B cell (primary cell): Measurements from ENCODE around the gene SIAH2. TPM values are rescaled to one million over a fixed set of nuclear protein-coding genes. Genes with fewer than 3 reads are reported as not detected.

Experiments used
- ATAC-seq: fragments of 200-7000 bp; cut with Tn5 transposase; one replicate; pipeline ENCODE4 v1.10.0; 2021; ENCODE audit warnings: low read depth, mild to moderate bottlenecking, moderate number of reproducible peaks, moderate library complexity
- CTCF ChIA-PET: fragments of 350-600 bp; sonication (Branson Sonifier 250); formaldehyde crosslinking; loops from one replicate; lab custom pipeline; 2021; ENCODE audit warnings: antibody characterized with exemption, inconsistent platforms; lab: Charles Lee
- POLR2A ChIA-PET: fragments of 350-600 bp; sonication (Branson Sonifier 250); formaldehyde crosslinking; loops from one replicate; lab custom pipeline; 2021; ENCODE audit warnings: antibody characterized with exemption; lab: Charles Lee
- DNase-seq: peaks from one replicate; pipeline ENCODE4 v3.0.0; 2013
- H2AFZ ChIP-seq: 2 replicates; pipeline ENCODE4 v1.6.1; 2012; ENCODE audit warnings: mild to moderate bottlenecking, low read depth, low read length; ENCODE audit not compliant: insufficient read depth, poor library complexity, severe bottlenecking
- H3K27ac ChIP-seq, 2 donors: 1 replicate in 1 of 2; 2 replicates in 1 of 2; pipeline ENCODE4 v1.5.1; 2012 to 2013; ENCODE audit warnings: low read length in 2 of 2, mild to moderate bottlenecking in 2 of 2, moderate library complexity in 1 of 2
- H3K27me3 ChIP-seq, 4 experiments: fragments of 200-600 bp in 1 of 4; sonication (generic) in 1 of 4; replicated peaks in 1 of 4; 1 replicate in 2 of 4; 2 replicates in 2 of 4; pipeline versions ENCODE4 v1.6.1 to v1.7.0; 2013 to 2016; ENCODE audit warnings: low read length in 3 of 4, mild to moderate bottlenecking in 2 of 4, mixed read lengths in 1 of 4, moderate library complexity in 1 of 4; ENCODE audit not compliant: insufficient read depth in 4 of 4, control insufficient read depth in 3 of 4; ENCODE audit errors: control extremely low read depth in 1 of 4
- H3K36me3 ChIP-seq, 2 experiments: replicated peaks in 1 of 2; 1 replicate in 1 of 2; 2 replicates in 1 of 2; pipeline versions ENCODE4 v1.6.1 to v1.7.1; 2013; ENCODE audit warnings: low read length in 1 of 2; ENCODE audit not compliant: insufficient read depth in 2 of 2, control insufficient read depth in 1 of 2; ENCODE audit errors: control extremely low read depth in 1 of 2, extremely low read depth in 1 of 2
- H3K4me1 ChIP-seq, 2 donors: fragments of 200-600 bp in 1 of 2; sonication (generic) in 1 of 2; 1 replicate in 1 of 2; 2 replicates in 1 of 2; pipeline versions ENCODE4 v1.5.1 to v1.6.1; 2013 to 2017; ENCODE audit warnings: low read length in 2 of 2; ENCODE audit not compliant: control insufficient read depth in 2 of 2, insufficient read depth in 2 of 2
- H3K4me2 ChIP-seq: replicated peaks from 2 replicates; pipeline ENCODE3; 2012; ENCODE audit warnings: mild to moderate bottlenecking, low read depth, low read length; ENCODE audit not compliant: poor library complexity, severe bottlenecking
- H3K4me3 ChIP-seq, 5 experiments: fragments of 200-600 bp in 1 of 5; sonication (generic) in 1 of 5; 1 replicate in 3 of 5; 2 replicates in 2 of 5; pipeline versions ENCODE4 v1.5.1 to v1.7.0; 2011 to 2016; ENCODE audit warnings: low read length in 4 of 5, mild to moderate bottlenecking in 4 of 5, low read depth in 2 of 5, control low read depth in 1 of 5, moderate library complexity in 1 of 5; ENCODE audit not compliant: insufficient read depth in 1 of 5; ENCODE audit errors: control extremely low read depth in 1 of 5, extremely low read depth in 1 of 5
- H3K79me2 ChIP-seq: fragments of 200-600 bp; sonication (generic); one replicate; pipeline ENCODE4 v1.6.0; 2016; ENCODE audit warnings: low read length; ENCODE audit not compliant: control insufficient read depth, insufficient read depth
- H3K9ac ChIP-seq: fragments of 200-600 bp; sonication (generic); 2 replicates; pipeline ENCODE4 v1.6.1; 2017; ENCODE audit warnings: mild to moderate bottlenecking, low read length, moderate library complexity
- H3K9me3 ChIP-seq, 3 donors: one replicate each; pipeline versions ENCODE4 v1.6.1 to v1.7.1; 2013; ENCODE audit warnings: low read length in 2 of 3; ENCODE audit not compliant: control insufficient read depth in 2 of 3, insufficient read depth in 1 of 3; ENCODE audit errors: control extremely low read depth in 1 of 3
- H4K20me1 ChIP-seq: 2 replicates; pipeline ENCODE4 v1.6.0; 2012; ENCODE audit warnings: mild to moderate bottlenecking, low read length; ENCODE audit not compliant: insufficient read depth, control insufficient read depth, poor library complexity, severe bottlenecking
- H3K27ac Mint-ChIP-seq: one replicate; pipeline ENCODE4 v1.8.0; 2021; ENCODE audit warnings: mixed read lengths
- H3K27me3 Mint-ChIP-seq: one replicate; pipeline ENCODE4 v1.8.0; 2021; ENCODE audit warnings: mixed read lengths
- H3K4me1 Mint-ChIP-seq: one replicate; pipeline ENCODE4 v1.8.0; 2021; ENCODE audit warnings: mixed read lengths
- H3K4me3 Mint-ChIP-seq: one replicate; pipeline ENCODE4 v1.8.0; 2021; ENCODE audit warnings: mixed read lengths
- H3K9me3 Mint-ChIP-seq: one replicate; pipeline ENCODE4 v1.8.0; 2022; ENCODE audit warnings: mixed read lengths; ENCODE audit not compliant: insufficient read depth
- CTCF ChIP-seq: fragments of 200-600 bp; IDR thresholded peaks from one replicate; pipeline ENCODE4 v1.8.0; 2022; ENCODE audit warnings: antibody characterized with exemption, mild to moderate bottlenecking
- EZH2 ChIP-seq: IDR thresholded peaks from 2 replicates; pipeline ENCODE4 v1.6.1; 2012; ENCODE audit warnings: borderline replicate concordance, low read depth, mild to moderate bottlenecking, moderate library complexity, low read length; ENCODE audit not compliant: insufficient read depth, poor library complexity, severe bottlenecking
- WGBS: methylation state at CpG from one replicate; pipeline ENCODE4 v1.1.5; 2013; ENCODE audit warnings: missing lambda C conversion rate; ENCODE audit not compliant: insufficient coverage; 5-methylcytosine and 5-hydroxymethylcytosine counted together
- intact Hi-C: fragments of 100-400 bp; cut with micrococcal nuclease; formaldehyde crosslinking; loops from one replicate; pipeline ENCODE4 v1.10.0; 2022
- polyA plus RNA-seq: library from polyadenylated mRNA; depleted of rRNA; stranded (reverse); fragments of >200 nt; gene quantifications from 2 replicates; pipeline ENCODE4 v1.2.3, GENCODE V29; 2012
- total RNA-seq, 2 donors: library from RNA; stranded (reverse); fragments of 120-200 nt in 1 of 2; gene quantifications; 1 replicate in 1 of 2; 2 replicates in 1 of 2; pipeline versions ENCODE4 v1.2.3 to v1.2.4, GENCODE V29; 2013 to 2022

The SIAH2 gene
- total and polyA plus RNA-seq, 2 donors (not counting 1 experiment from before 2014, with no cell fraction given) = 22.3 to 83.4 TPM

GRCh38 chr3:150746791-150747590, 16.0 kb downstream of the SIAH2 start:
- ATAC-seq (peak; percentile 28), DNase-seq (no peak)
- POLR2A ChIA-PET = no interaction called here
- Mint-ChIP-seq H3K9me3 (no peaks in the 10 kb centered on the region), H3K27me3 (no peaks in the 10 kb centered on the region), H3K27ac (no peak overlapping the region), H3K4me1 (peaks cover 89% of the 10 kb centered on the region), H3K4me3 (peak overlapping the region; percentile 6)
- Histone ChIP-seq H3K4me1 (peaks cover 53 to 57% of the 10 kb centered on the region in 2 donors), H3K4me2 (peak overlapping the region; percentile 6), H3K27ac (no peak overlapping the region), H3K79me2 (peaks cover 84% of the 10 kb centered on the region), H3K9ac (no peak overlapping the region), H3K4me3 (no peak overlapping the region), H2AFZ (no peak overlapping the region), H4K20me1 (peaks cover 96% of the 10 kb centered on the region), H3K9me3 (no peaks in the 10 kb centered on the region), H3K36me3 (peaks cover 0 to 5% of the 10 kb centered on the region in 2 experiments), H3K27me3 (no peaks in the 10 kb centered on the region)
- WGBS = 82% methylated on average over 5 of the region's 7 CpGs
- intact Hi-C loops = no loop called here
- CTCF ChIA-PET = interaction anchor here (1.1 to 1.3 kb wide), 3 partner anchors 16 to 41 kb away, joined by 3 to 4 read pairs (median 3); partner anchors contain the start of gene SIAH2
- TF ChIP-seq CTCF (no peak), EZH2 (no peak)

- peak overlapping the region; percentile 3 for H3K4me3 Mint-ChIP-seq
Measured at GRCh38 chr3:150745832-150746231, 17.1 kb downstream of the SIAH2 start.

More at GRCh38 chr3:150745832-150746231, 17.1 kb downstream of the SIAH2 start:
- ATAC-seq (no peak), DNase-seq (no peak)
- Histone ChIP-seq H3K79me2 (peaks cover 80% of the 10 kb centered on the region), H3K4me2 (no peak overlapping the region), H3K36me3 (peaks cover 0 to 12% of the 10 kb centered on the region in 2 experiments), H3K9me3 (no peaks in the 10 kb centered on the region), H3K4me3 (no peak overlapping the region), H3K9ac (no peak overlapping the region), H2AFZ (no peak overlapping the region), H4K20me1 (peaks cover 94% of the 10 kb centered on the region), H3K27me3 (no peaks in the 10 kb centered on the region), H3K4me1 (peaks cover 51 to 55% of the 10 kb centered on the region in 2 donors), H3K27ac (no peak overlapping the region)
- H3K4me1 Mint-ChIP-seq = peaks cover 88% of the 10 kb centered on the region
- POLR2A ChIA-PET = interaction anchor here (0.7 kb wide), 1 partner anchor 16 kb away, joined by 3 read pairs; no protein-coding TSS in a partner anchor
- WGBS = no CpG with 5 or more reads among the region's 3 CpGs
- intact Hi-C loops = no loop called here
- H3K27me3 Mint-ChIP-seq = no peaks in the 10 kb centered on the region
- H3K27ac Mint-ChIP-seq = no peak overlapping the region
- H3K9me3 Mint-ChIP-seq = no peaks in the 10 kb centered on the region
- TF ChIP-seq EZH2 = no peak
- no peak for TF ChIP-seq CTCF
- CTCF ChIA-PET = interaction anchor here (0.6 to 1.2 kb wide), 3 partner anchors 17 to 388 kb away, joined by 3 to 4 read pairs (median 4); partner anchors contain the start of gene SIAH2
